AG04450 (cell line): ENCODE measurements around the gene MAPK8IP2. TPM values are rescaled to one million over a fixed set of nuclear protein-coding genes. Genes with fewer than 3 reads are reported as not detected.

Experiments used
- polyA plus RNA-seq: library from polyadenylated mRNA; depleted of rRNA; stranded (reverse); fragments of >200 nt; gene quantifications from 2 replicates; pipeline ENCODE4 v1.2.3, GENCODE V29; 2011; rRNA removed

Gene MAPK8IP2
- polyA plus RNA-seq, 1 experiment: 0.16 TPM

Other genes starting within 250 kb of the MAPK8IP2 start
- 16.4 and 20.5 TPM in 2 replicates for gene SBF1, start 125.8 kb upstream of the MAPK8IP2 start, polyA plus RNA-seq
- 3.1 and 3.6 TPM in 2 replicates for gene ADM2, start 119.2 kb upstream of the MAPK8IP2 start, polyA plus RNA-seq
- gene MIOX, start 113.9 kb upstream of the MAPK8IP2 start, polyA plus RNA-seq: 0.14 and 0.22 TPM in 2 replicates
- gene LMF2, start 93.1 kb upstream of the MAPK8IP2 start, polyA plus RNA-seq: 25.7 and 46.6 TPM in 2 replicates
- 10.4 and 13.2 TPM in 2 replicates for gene NCAPH2, start 92.6 kb upstream of the MAPK8IP2 start, polyA plus RNA-seq
- 0.15 and 0.60 TPM in 2 replicates for gene SCO2, start 75.2 kb upstream of the MAPK8IP2 start, polyA plus RNA-seq
- gene TYMP, start 70.8 kb upstream of the MAPK8IP2 start, polyA plus RNA-seq: 2.9 and 3.6 TPM in 2 replicates
- gene KLHDC7B, start 54.9 kb upstream of the MAPK8IP2 start, polyA plus RNA-seq: 0.02 and 0.04 TPM in 2 replicates
- gene SYCE3, start 37.9 kb upstream of the MAPK8IP2 start, polyA plus RNA-seq: not detected in 2 replicates
- gene CPT1B, start 22.4 kb upstream of the MAPK8IP2 start, polyA plus RNA-seq: 0.99 and 1.2 TPM in 2 replicates
- gene CHKB, start 17.9 kb upstream of the MAPK8IP2 start, polyA plus RNA-seq: 22.5 and 28.2 TPM in 2 replicates
- 14.3 and 22.0 TPM in 2 replicates for gene ARSA, start 27.4 kb downstream of the MAPK8IP2 start, polyA plus RNA-seq
- gene SHANK3, start 72.0 kb downstream of the MAPK8IP2 start, polyA plus RNA-seq: 0.47 and 0.63 TPM in 2 replicates
- not detected in 2 replicates for gene ACR, start 137.4 kb downstream of the MAPK8IP2 start, polyA plus RNA-seq
- gene RABL2B, start 182.8 kb downstream of the MAPK8IP2 start, polyA plus RNA-seq: 31.4 and 31.5 TPM in 2 replicates